Measurements from ENCODE around the gene ATP1B1. TPM values are rescaled to one million over a fixed set of nuclear protein-coding genes. Genes with fewer than 3 reads are reported as not detected.

Gene ATP1B1
- total and polyA plus RNA-seq, 2 of the 13 experiments (the other 11 are each of a cell fraction or from before 2014, with no cell fraction given) = 134 to 135 TPM

- TF ChIP-seq NCOA1 (CRISPR knock-in tag; IDR thresholded peaks at IDR 0.05) (peak; percentile 62; the same call in 1 of the 2 replicates), KAT7 (CRISPR knock-in tag; IDR thresholded peaks at IDR 0.05; ENCODE audit: borderline replicate concordance) (peak; percentile 79; the same call in 1 of the 2 replicates), RARA (CRISPR knock-in tag; IDR thresholded peaks at IDR 0.05) (peak; percentile 21; the same call in 1 of the 2 replicates), RFXANK (CRISPR knock-in tag; IDR thresholded peaks at IDR 0.05) (peak; percentile 28; the same call in 1 of the 2 replicates), HOXA7 (CRISPR knock-in tag; IDR thresholded peaks at IDR 0.05) (no peak), MNT (IDR thresholded peaks at IDR 0.05) (no peak), ZNF431 (CRISPR knock-in tag; IDR thresholded peaks at IDR 0.05; ENCODE audit: borderline replicate concordance, low read depth) (0 out of 2 replicates have a peak, but pooled peaks have one; percentile 25), MTF1 (CRISPR knock-in tag; IDR thresholded peaks at IDR 0.05) (no peak), ZNF350 (CRISPR knock-in tag; IDR thresholded peaks at IDR 0.05; ENCODE audit: borderline replicate concordance, low read depth) (peak; percentile 25; the same call in 1 of the 2 replicates), ZNF839 (CRISPR knock-in tag; IDR thresholded peaks at IDR 0.05; ENCODE audit: borderline replicate concordance) (no peak), MXI1 (IDR thresholded peaks at IDR 0.05; ENCODE audit: borderline replicate concordance, low read depth, low read length) (peak; percentile 61; the same call in 2 of the 3 replicates), DNMT3B (CRISPR knock-in tag; conservative IDR thresholded peaks at IDR 0.05) (0 out of 2 replicates have a peak, but pooled peaks have one; percentile 24), TAF15 (IDR thresholded peaks at IDR 0.05; ENCODE audit: low read depth, low read length, poor library complexity, severe bottlenecking) (no peak), BATF2 (CRISPR knock-in tag; IDR thresholded peaks at IDR 0.05) (no peak), SKIL (CRISPR knock-in tag; IDR thresholded peaks at IDR 0.05; ENCODE audit: borderline replicate concordance) (no peak), CCAR2 (optimal IDR thresholded peaks at IDR 0.05; ENCODE audit: low read depth, low read length) (peak; percentile 54), BRD4 (CRISPR knock-in tag; IDR thresholded peaks at IDR 0.05) (0 out of 2 replicates have a peak, but pooled peaks have one; percentile 18), EZH2 (conservative IDR thresholded peaks at IDR 0.05; ENCODE audit: low read depth, low read length) (no peak), ZBTB20 (CRISPR knock-in tag; IDR thresholded peaks at IDR 0.05; ENCODE audit: borderline replicate concordance, low read depth) (no peak), CERS6 (CRISPR knock-in tag; IDR thresholded peaks at IDR 0.05) (no peak), IRF2 (CRISPR knock-in tag; IDR thresholded peaks at IDR 0.05) (0 out of 2 replicates have a peak, but pooled peaks have one; percentile 27), ATF5 (CRISPR knock-in tag; IDR thresholded peaks at IDR 0.05; ENCODE audit: low read depth) (no peak), HDAC1 (CRISPR knock-in tag; IDR thresholded peaks at IDR 0.05) (peak; percentile 36; the same call in 1 of the 2 replicates), CEBPG (CRISPR knock-in tag; IDR thresholded peaks at IDR 0.05) (peak; percentile 87), FOXO1 (CRISPR knock-in tag; IDR thresholded peaks at IDR 0.05) (0 out of 2 replicates have a peak, but pooled peaks have one; percentile 17), TEAD3 (CRISPR knock-in tag; optimal IDR thresholded peaks at IDR 0.05; ENCODE audit: borderline replicate concordance) (peak; percentile 43)
Observed at GRCh38 chr1:169109561-169110134, 3.2 kb downstream of the ATP1B1 start (continued).
